Retinal pigment epithelial cell (primary cell): Measurements from ENCODE around the gene ECT2.

Experiments used
- DNase-seq: peaks from one replicate; pipeline ENCODE4 v3.0.0-alpha.2; 2010; ENCODE audit warnings: low read depth
- H3K4me3 ChIP-seq: 2 replicates; pipeline ENCODE4 v1.5.1; 2011; ENCODE audit warnings: mild to moderate bottlenecking, low read length, control low read depth, moderate library complexity
- TF ChIP-seq, protein P1 (sequence below): conservative IDR thresholded peaks from 2 replicates; pipeline ENCODE4 v1.5.1; 2011; ENCODE audit warnings: low read depth, low read length, control low read depth, inconsistent platforms

The ECT2 gene

GRCh38 chr3:172766241-172766640 is 15.7 kb downstream of the ECT2 start:
- H3K4me3 ChIP-seq = no peak overlapping the region
- no peak for DNase-seq
- TF ChIP-seq, protein P1, sequence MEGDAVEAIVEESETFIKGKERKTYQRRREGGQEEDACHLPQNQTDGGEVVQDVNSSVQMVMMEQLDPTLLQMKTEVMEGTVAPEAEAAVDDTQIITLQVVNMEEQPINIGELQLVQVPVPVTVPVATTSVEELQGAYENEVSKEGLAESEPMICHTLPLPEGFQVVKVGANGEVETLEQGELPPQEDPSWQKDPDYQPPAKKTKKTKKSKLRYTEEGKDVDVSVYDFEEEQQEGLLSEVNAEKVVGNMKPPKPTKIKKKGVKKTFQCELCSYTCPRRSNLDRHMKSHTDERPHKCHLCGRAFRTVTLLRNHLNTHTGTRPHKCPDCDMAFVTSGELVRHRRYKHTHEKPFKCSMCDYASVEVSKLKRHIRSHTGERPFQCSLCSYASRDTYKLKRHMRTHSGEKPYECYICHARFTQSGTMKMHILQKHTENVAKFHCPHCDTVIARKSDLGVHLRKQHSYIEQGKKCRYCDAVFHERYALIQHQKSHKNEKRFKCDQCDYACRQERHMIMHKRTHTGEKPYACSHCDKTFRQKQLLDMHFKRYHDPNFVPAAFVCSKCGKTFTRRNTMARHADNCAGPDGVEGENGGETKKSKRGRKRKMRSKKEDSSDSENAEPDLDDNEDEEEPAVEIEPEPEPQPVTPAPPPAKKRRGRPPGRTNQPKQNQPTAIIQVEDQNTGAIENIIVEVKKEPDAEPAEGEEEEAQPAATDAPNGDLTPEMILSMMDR = no peak

DNA sequence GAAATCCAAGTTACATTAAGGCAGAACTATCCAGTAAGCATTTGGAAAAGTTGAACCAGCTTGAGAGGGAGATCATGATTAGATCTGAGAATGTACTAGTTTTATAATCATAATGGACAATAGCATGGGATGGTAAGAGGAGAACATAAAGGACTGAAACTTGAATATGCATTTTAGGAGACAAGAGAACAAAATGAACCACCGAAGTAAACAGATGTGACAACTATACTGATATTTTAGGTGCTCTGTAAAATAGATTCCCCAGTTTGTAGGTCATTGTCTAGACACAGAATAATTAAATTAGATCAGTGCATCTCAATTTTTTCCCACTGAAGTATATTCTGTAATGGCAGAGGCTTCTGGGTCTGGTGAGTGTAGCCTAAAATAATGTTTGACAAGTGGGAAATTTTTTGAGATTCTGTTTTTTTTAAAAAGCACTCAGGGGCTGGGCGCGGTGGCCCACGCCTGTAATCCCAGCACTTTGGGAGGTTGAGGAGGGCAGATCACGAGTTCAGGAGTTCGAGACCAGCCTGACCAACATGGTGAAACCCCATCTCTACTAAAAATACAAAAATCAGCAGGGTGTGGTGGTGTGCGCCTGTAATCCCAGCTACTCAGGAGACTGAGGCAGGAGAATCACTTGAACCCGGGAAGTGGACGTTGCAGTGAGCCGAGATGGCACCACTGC is 16.3 kb downstream of the ECT2 start:
- H3K4me3 ChIP-seq = no peak overlapping the region
- TF ChIP-seq, protein P1 = no peak
- no peak for DNase-seq

DNA sequence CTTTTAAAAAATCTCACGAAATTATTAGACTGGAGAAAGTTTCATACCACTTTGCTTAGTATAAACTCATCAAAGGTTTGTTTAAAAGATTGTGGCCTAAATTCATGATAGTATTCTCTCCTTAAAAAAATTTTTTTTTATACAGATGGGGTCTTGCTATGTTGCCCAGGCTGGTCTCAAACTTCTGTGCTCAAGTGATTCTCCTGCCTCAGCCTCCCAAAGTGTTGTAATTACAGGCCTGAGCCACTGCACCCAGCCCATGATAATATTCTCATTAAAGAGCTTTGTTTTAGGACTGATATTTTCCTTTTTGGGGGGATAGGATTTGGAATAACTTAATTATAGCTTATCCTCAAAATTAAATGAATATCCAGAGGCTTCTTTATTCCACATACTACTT is 19.9 kb downstream of the ECT2 start:
- DNase-seq = no peak
- TF ChIP-seq, protein P1 = no peak
- H3K4me3 ChIP-seq = no peak overlapping the region

GRCh38 chr3:172771672-172772071 is 21.1 kb downstream of the ECT2 start:
- no peak for DNase-seq
- TF ChIP-seq, protein P1 = no peak
- H3K4me3 ChIP-seq = no peak overlapping the region

- H3K4me3 ChIP-seq = no peak overlapping the region
- TF ChIP-seq, protein P1 = no peak
- no peak for DNase-seq
Measured at GRCh38 chr3:172776049-172776717, 25.7 kb downstream of the ECT2 start.

- peak overlapping the region; percentile 20 for H3K4me3 ChIP-seq
- DNase-seq = peak; percentile 81
- TF ChIP-seq, protein P1 = no peak
Measured at GRCh38 chr3:172777901-172778300, 27.4 kb downstream of the ECT2 start.

GRCh38 chr3:172782235-172782634 is 31.7 kb downstream of the ECT2 start:
- DNase-seq = no peak
- TF ChIP-seq, protein P1 = no peak
- H3K4me3 ChIP-seq = no peak overlapping the region
